Measurements from ENCODE around the gene GET3. TPM values are rescaled to one million over a fixed set of nuclear protein-coding genes. Genes with fewer than 3 reads are reported as not detected.

The GET3 gene
- total and polyA plus RNA-seq, 12 donors = 37.0 to 121 (median 60.1) TPM

- DNase-seq (no peak), ATAC-seq (no peak)
- Histone ChIP-seq H3K9me3 (peaks cover 0 to 9% (median 0%) of the 10 kb centered on the region in 11 donors), H3K27ac (no peak overlapping the region), H3K4me3 (no peak overlapping the region), H3K4me1 (no peaks in the 10 kb centered on the region), H3K36me3 (peaks cover 0 to 77% (median 35%) of the 10 kb centered on the region in 9 donors), H3K27me3 (peaks cover 0 to 14% (median 10%) of the 10 kb centered on the region in 7 donors)
- WGBS, 2 donors = 84 to 90% methylated on average over 22 of the region's 22 CpGs
- TF ChIP-seq, protein P1, sequence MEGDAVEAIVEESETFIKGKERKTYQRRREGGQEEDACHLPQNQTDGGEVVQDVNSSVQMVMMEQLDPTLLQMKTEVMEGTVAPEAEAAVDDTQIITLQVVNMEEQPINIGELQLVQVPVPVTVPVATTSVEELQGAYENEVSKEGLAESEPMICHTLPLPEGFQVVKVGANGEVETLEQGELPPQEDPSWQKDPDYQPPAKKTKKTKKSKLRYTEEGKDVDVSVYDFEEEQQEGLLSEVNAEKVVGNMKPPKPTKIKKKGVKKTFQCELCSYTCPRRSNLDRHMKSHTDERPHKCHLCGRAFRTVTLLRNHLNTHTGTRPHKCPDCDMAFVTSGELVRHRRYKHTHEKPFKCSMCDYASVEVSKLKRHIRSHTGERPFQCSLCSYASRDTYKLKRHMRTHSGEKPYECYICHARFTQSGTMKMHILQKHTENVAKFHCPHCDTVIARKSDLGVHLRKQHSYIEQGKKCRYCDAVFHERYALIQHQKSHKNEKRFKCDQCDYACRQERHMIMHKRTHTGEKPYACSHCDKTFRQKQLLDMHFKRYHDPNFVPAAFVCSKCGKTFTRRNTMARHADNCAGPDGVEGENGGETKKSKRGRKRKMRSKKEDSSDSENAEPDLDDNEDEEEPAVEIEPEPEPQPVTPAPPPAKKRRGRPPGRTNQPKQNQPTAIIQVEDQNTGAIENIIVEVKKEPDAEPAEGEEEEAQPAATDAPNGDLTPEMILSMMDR (IDR thresholded peaks at IDR 0.05) = no peak
- intact Hi-C loops (cut with DNase I) = no loop called here
Observed at GRCh38 chr19:12745166-12745897, 8.0 kb downstream of the GET3 start.

- ATAC-seq (no peak), DNase-seq (no peak)
- Histone ChIP-seq H3K27me3 (peaks cover 0 to 41% (median 23%) of the 10 kb centered on the region in 7 donors), H3K4me1 (no peaks in the 10 kb centered on the region), H3K4me3 (no peak overlapping the region), H3K9me3 (peaks cover 0 to 9% (median 0%) of the 10 kb centered on the region in 11 donors), H3K27ac (no peak overlapping the region), H3K36me3 (peaks cover 0 to 45% (median 35%) of the 10 kb centered on the region in 9 donors)
- intact Hi-C loops (cut with DNase I) = no loop called here
- WGBS, 2 donors = 61 to 65% methylated on average over 6 of the region's 6 CpGs
- TF ChIP-seq, protein P1 (IDR thresholded peaks at IDR 0.05) = no peak
Observed at GRCh38 chr19:12748489-12748888, 11.2 kb downstream of the GET3 start.

DNA sequence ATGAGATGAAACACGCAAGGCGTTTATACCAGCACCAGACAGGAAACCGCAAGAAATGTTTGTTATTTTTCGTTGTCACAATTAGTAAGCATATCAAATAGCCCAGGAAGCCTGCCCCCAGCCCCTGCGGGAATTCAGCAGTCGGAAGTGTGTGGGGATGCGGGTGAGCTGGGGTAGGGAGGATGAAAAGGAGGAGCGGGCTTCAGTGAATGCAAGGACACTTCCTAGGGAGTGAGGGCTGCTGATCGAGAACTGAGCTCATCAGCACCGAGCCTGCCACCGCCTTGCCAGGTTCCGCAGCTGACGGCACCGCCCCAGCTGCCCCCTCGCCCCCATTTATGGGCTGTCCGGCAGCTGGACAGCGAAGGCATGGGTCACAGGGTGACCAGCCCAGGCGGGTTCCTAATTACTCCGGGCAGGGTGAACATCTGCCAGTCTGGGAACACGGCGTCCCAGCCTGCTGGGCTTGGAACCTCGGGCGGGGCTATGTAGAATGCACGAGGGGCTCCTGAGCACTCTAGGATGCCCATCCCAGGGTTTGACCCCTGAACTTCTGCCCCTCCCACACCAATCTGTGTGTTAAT, 12.7 kb downstream of the GET3 start:
- H3K9me3 ChIP-seq = peaks cover 0 to 9% (median 0%) of the 10 kb centered on the region in 11 donors
- no peak overlapping the region for H3K4me3 ChIP-seq
- H3K4me1 ChIP-seq = no peaks in the 10 kb centered on the region
- 37 to 40% methylated on average over 24 of the region's 24 CpGs for WGBS, 2 donors
- peaks cover 0 to 35% (median 27%) of the 10 kb centered on the region in 9 donors for H3K36me3 ChIP-seq
- ATAC-seq = no peak
- peaks cover 0 to 50% (median 29%) of the 10 kb centered on the region in 7 donors for H3K27me3 ChIP-seq
- TF ChIP-seq, protein P1 (IDR thresholded peaks at IDR 0.05) = no peak
- no peak overlapping the region for H3K27ac ChIP-seq
- intact Hi-C loops (cut with DNase I) = loop anchor here in 1 of 10 donors (1.0 kb wide), 1 partner anchor 11 kb away; no protein-coding TSS in a partner anchor
- no peak for DNase-seq

GRCh38 chr19:12750851-12751250, 13.6 kb downstream of the GET3 start:
- WGBS, 2 donors = 60 to 73% methylated on average over 9 of the region's 9 CpGs
- Histone ChIP-seq H3K36me3 (peaks cover 0 to 27% (median 19%) of the 10 kb centered on the region in 9 donors), H3K27ac (no peak overlapping the region), H3K4me3 (no peak overlapping the region), H3K9me3 (peaks cover 0 to 9% (median 0%) of the 10 kb centered on the region in 11 donors), H3K4me1 (no peaks in the 10 kb centered on the region), H3K27me3 (peaks cover 0 to 50% (median 29%) of the 10 kb centered on the region in 7 donors)
- ATAC-seq (no peak), DNase-seq (no peak)
- TF ChIP-seq, protein P1 (IDR thresholded peaks at IDR 0.05) = no peak
- intact Hi-C loops (cut with DNase I) = loop anchor here in 1 of 10 donors (1.0 kb wide), 1 partner anchor 10 kb away; no protein-coding TSS in a partner anchor
